AG04449 (cell line): ENCODE results near the gene OBSCN.

Experiments used
- CTCF ChIA-PET: fragments of 350-600 bp; formaldehyde crosslinking; extraction: SDS; loops from one replicate; lab custom pipeline; 2021; ENCODE audit warnings: antibody characterized with exemption; lab: Yijun Ruan, JAX
- POLR2A ChIA-PET: fragments of 400-600, 350-600 bp; formaldehyde crosslinking; extraction: SDS; loops from one replicate; lab custom pipeline; 2020; ENCODE audit warnings: antibody characterized with exemption, inconsistent platforms; lab: Yijun Ruan, JAX
- DNase-seq: peaks from one replicate; pipeline ENCODE4 v3.0.0-alpha.2; 2010; ENCODE audit warnings: low read depth, low spot score
- H3K4me3 ChIP-seq: 2 replicates; pipeline ENCODE4 v1.5.1; 2011; ENCODE audit warnings: low read depth, mild to moderate bottlenecking, control low read depth, low read length
- CTCF ChIP-seq: IDR thresholded peaks from one replicate; pipeline ENCODE4 v1.5.1; 2011; ENCODE audit warnings: mild to moderate bottlenecking, moderate library complexity, low read length, control low read depth, inconsistent platforms; ENCODE audit not compliant: insufficient read depth; ENCODE audit errors: missing control alignments

The OBSCN gene

GRCh38 chr1:228356897-228357680 is 149.2 kb downstream of the OBSCN start:
- CTCF ChIA-PET, result no interaction called here
- H3K4me3 ChIP-seq, result no peak overlapping the region
- POLR2A ChIA-PET, result no interaction called here
- no peak for TF ChIP-seq CTCF
- DNase-seq, result no peak

DNA sequence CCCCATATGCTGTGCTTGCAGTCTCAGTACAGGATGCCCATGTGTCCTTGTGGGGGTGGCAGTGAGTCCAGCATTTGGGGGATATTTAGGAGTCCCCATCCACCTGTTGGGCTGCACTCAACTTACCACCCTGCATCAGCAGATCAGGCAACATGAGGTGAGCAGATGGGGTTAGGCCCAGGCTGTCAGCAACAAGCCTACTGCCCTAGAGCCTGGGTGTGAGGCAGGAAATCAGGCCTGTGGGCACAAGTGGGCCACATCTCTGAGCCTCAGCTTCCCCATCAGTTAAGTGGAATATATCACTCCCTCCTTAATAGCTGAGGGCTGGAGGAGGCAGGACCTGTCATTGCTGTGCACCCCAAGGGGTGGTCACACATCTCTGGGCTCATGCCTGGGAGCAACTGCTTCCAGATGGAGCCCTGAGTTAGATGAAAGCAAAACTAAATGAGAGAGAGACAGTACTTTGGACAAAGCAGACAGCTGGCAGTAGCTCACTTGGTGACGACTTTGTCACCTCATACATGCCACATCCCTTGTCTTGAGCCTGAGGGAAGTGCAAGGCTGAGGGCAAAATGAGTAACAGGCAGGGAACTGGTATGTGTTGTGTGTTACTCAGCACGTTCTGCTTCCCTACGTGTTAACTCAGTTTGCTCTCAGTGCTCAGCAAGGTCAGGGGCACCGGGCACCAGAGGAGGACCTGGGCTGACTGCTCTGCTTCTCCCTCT is 150.4 kb downstream of the OBSCN start:
- CTCF ChIA-PET, result no interaction called here
- TF ChIP-seq CTCF, result no peak
- POLR2A ChIA-PET, result no interaction called here
- no peak overlapping the region for H3K4me3 ChIP-seq
- DNase-seq, result no peak

DNA sequence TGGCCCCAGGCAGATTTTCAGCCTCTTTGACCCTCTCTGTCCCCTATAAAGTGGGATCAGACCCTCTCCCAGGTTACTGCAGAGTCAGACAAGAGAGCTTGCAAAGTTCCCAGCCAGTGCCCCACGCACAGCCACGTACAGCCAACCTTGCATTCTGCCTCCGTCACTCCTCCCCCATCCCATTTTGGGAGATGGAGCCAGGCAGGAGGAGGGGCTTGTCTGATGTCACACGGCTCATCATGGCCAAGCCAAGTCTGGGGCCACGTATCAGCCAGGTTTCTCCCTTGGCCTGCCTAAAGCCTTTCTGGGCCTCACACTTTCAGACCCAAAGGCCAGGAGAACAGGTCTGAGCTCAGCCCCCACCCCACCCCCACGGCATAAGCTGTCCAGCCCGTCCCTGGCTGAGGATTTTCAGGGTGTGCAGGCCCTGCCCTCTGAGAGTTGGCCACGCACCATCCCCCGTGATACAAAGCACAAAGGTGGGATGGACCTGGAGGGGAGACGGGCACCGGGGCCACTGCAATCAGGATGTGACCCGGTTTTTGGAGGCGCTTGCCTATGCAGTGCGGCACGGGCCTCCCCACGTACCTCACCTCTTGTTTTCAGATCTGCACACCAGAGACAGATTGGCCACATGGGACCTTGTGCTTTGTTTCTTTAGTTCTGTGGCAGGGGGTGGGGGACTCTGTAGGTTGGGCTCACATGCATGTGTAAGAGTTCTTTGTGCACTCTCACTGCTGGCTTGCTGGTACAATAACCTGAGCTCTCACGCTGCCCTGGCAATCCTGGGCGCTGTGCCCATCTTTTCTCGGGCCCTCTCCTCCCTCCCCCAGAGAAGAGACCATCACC is 151.1 kb downstream of the OBSCN start:
- POLR2A ChIA-PET, result no interaction called here
- H3K4me3 ChIP-seq, result no peak overlapping the region
- CTCF ChIA-PET, result interaction anchor here (1.0 kb wide), 1 partner anchor 142 kb away, joined by 4 read pairs; no protein-coding TSS in a partner anchor
- no peak for TF ChIP-seq CTCF
- DNase-seq, result no peak

GRCh38 chr1:228359613-228360532 is 152.0 kb downstream of the OBSCN start:
- no peak for TF ChIP-seq CTCF
- ChIA-PET POLR2A (no interaction called here), CTCF (interaction anchor here (1.0 kb wide), 1 partner anchor 141 kb away, joined by 4 read pairs; no protein-coding TSS in a partner anchor)
- no peak for DNase-seq
- no peak overlapping the region for H3K4me3 ChIP-seq

DNA sequence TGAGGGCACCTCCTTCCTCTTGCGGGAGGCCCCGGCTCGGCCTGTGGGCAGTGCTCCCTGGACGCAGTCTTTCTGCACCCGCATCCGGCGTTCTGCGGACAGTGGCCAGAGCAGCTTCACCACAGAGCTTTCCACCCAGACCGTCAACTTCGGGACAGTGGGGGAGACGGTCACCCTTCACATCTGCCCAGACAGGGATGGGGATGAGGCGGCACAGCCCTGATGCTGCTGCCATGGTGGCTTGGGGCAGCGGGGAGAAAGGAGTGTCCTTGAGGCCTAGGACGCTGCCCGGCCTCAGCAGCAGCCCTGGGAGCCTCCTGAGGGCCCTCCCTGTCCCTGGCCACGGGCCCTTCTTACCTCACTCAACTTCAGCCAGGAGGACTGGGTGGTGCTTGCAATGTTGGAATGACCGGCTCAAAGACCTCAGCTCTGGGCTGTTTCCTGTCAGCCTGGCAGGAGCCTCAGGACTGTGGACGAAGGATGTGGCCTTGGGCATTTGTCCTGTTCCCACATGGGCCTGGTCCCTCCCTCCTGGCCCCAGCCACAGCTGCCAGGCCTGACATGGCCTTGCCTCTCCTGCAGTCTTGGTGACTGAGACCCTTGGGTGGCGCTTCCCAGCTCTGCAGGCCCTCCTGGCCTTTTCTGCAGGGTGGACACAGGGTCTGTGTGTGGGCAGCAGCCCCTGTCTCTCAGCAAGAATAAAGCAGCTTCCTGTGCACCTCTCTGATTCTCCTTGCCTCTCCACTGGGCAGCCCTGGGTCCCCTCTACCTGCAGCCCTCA is 152.9 kb downstream of the OBSCN start:
- ChIA-PET CTCF (no interaction called here), POLR2A (no interaction called here)
- TF ChIP-seq CTCF, result no peak
- DNase-seq, result no peak
- H3K4me3 ChIP-seq, result no peak overlapping the region
